ENCODE measurements around the gene ZNF20.
A peak's percentile ranks its signal among the peaks of the same experiment; 100 is the strongest.

The ZNF20 gene

DNA sequence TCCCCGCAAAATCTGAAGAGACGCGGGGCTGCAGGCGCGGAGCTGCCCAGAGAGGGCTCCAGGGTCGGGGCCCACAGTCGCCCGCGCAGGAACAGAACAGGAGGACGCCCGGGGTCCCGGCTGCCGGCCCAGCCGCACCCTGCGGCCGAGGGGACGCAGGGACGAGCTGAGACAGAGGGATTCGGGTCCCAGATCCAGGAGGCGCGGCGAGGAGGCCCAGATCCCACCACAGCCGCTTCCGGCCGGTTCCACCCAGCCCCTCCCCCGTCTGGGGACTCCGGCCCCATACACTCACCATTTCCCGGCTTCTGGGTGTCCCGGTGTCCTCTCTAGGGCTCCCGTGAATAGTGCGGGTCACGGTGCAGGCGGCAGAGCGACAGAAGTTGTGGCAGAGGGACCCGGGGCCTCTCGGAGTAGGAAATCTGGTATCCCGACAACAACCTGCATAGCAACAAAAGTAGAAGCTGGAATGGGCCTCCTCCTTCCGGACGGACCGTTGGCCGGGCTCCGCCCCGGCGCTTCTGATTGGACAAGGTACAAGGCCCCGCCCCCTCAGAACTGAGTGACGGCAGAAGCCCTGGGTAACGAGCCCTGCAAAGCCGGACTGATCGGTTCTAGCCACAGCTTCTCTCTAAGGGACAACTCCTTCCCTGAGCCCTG, at the start of gene ZNF20:
Gene ZNF20 (minus strand): TSS at position 466 of the 660 bp plus-strand sequence. CDS start 168 bp downstream, at position 298.
- peak; percentile 89 to 97 for DNase-seq

GRCh38 chr19:12187625-12188024, 47.5 kb upstream of the ZNF20 start:
- DNase-seq = no peak

DNA sequence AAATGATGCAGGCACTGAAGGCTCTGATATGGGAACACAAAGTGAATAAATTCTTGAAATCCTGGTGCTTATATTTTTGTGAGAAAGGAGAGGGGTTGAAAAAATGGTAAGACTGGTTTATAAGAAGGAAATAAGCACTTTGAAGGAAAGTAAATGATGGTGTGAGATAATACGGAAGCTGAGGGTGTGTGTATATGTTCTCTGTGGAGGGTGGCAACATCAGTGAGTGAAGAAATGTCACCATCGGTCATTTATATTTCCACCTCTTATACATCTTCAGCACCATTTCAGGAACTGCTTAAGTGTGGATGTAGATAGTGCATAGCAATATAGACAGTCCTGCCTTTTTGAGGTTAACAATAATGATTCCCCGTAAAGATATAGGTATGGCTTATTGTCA, 40.2 kb upstream of the ZNF20 start:
- no peak for DNase-seq

DNA sequence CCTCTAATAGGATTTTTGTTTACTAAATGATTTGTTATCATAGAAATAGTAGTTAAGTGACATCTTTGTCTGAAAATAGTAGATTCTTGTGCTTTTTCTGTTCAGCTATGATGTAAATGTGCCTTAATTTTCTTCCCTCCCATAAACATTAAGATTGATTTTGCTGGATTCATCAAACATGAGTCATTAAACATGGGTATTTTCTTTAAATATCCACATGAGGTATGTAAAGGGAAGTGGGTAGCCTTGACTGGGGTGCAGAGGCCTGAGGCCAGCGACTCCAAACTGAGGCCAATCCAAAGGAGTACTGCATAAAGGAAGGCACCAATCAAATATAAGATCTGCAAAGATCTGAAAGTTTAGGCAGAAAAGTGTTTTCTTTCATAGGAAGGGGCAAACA, 26.5 kb upstream of the ZNF20 start:
- DNase-seq = no peak

DNA sequence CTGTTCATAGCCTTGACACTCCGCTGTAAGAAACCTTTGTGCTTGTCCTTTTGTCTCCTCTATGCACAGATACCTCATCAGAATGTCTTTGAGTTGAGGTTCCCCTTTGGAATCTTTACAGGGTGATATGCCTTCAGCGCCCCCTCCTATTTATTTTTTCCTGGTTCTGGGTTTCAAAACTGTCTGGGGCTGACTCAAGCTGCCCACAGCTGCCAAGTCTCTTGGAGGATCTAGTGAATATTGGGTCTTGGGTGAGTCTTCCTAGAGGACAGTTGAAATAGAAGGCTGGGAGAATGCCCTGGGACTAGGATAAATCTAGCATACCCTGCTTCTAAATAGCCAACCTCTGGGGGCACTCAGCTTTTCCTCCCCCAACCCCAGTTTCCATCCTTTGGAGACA, 23.7 kb upstream of the ZNF20 start:
- DNase-seq = no peak

- DNase-seq = peak; percentile 93 to 98
Observed at GRCh38 chr19:12162882-12163806, 23.0 kb upstream of the ZNF20 start, which contains the start of gene ZNF136. TSS of gene ZNF136 (plus strand) at chr19:12163096. CDS start at chr19:12163204, 108 bp downstream.

DNA sequence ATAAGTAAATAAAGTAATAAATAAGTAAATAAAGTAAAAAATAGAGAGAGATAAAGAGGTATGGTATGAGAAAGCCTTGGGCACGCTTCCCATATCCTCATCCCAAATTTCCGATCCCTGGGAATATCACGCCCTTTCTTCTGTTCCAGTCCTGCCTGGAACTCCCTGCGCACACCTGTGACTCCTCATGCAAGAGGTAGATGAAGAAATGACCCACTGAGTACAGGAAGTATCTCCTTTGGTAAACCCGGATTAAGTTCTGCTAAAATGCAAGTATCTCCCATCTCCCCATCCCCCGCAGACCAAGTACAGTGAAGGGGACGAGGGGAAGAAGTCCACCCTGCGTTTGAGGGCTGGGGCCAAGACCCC, 22.3 kb upstream of the ZNF20 start:
- no peak for DNase-seq

- DNase-seq = no peak
Observed at GRCh38 chr19:12159773-12160414, 19.7 kb upstream of the ZNF20 start.

GRCh38 chr19:12156223-12157058, 16.3 kb upstream of the ZNF20 start, which contains the start of gene ZNF625:
TSS of gene ZNF625 (minus strand) at chr19:12156734. CDS start at chr19:12156558, 176 bp downstream.
- peak; percentile 94 to 95 for DNase-seq

GRCh38 chr19:12155324-12155860, 15.2 kb upstream of the ZNF20 start:
- no peak for DNase-seq

- no peak for DNase-seq
Observed at GRCh38 chr19:12145348-12145747, 5.2 kb upstream of the ZNF20 start.

GRCh38 chr19:12141405-12141736, 1.2 kb upstream of the ZNF20 start:
- no peak for DNase-seq

GRCh38 chr19:12140545-12141404, 625 bp upstream of the ZNF20 start:
- peak; percentile 70 to 89 for DNase-seq

DNA sequence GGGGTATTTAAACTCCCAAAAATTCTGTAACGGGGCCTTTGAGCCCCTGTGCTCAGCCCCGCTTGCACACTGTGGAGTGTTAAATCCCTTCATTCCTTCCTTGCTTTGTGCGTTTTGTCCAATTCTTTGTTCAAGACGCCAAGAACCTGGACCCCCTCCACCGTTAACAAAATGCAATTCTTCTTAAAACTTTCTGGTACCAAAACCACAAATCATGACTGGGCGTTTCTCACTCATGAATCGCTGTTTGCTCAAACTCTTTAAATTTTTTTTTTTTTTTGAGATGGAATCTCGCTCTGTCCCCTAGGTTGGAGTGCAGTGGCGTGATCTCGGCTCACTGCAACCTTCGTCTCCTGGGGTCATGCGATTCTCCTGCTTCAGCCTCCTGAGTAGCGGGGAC, 881 bp downstream of the ZNF20 start:
- no peak for DNase-seq

- DNase-seq = no peak
Observed at GRCh38 chr19:12137221-12137940, 2.8 kb downstream of the ZNF20 start.

DNA sequence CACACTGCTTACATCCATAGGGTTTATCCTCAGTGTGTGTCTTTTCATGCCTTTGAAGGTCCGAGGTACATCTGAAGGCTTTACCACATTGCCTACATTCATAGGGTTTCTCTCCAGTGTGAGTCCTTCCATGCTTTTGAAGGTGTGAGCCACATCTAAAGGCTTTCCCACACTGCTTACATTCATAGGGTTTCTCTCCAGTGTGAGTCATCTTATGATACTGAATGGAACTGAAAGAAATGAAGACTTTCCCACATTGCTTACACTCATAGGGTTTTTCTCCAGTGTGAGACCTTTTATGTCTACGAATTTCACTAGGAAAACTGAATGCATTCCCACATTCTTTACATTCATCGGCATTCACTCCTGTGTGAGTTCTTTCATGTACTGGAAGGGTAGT, 7.1 kb downstream of the ZNF20 start:
- no peak for DNase-seq

- DNase-seq = peak in 1 of 2 experiments; percentile 6
Observed at GRCh38 chr19:12126707-12127106, 13.4 kb downstream of the ZNF20 start.

- DNase-seq = no peak
Observed at GRCh38 chr19:12117201-12117970, 22.8 kb downstream of the ZNF20 start.

GRCh38 chr19:12113121-12113520, 27.0 kb downstream of the ZNF20 start:
- no peak for DNase-seq

DNA sequence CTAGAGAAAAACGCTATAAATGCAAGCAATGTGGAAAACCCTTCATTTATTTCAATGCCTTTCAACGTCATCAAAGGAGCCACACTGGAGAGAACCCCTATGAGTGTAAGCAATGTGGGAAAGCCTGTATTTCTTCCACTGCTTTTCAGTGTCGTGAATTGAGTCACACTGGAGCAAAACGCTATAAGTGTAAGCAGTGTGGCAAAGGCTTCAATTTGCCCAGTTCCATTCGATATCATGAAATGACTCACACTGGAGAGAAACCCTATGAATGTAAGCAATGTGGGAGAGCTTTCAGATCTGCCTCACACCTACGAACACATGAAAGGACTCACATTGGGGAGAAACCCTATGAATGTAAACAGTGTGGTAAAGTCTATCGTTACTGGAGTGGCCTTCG, 27.4 kb downstream of the ZNF20 start:
- DNase-seq = no peak

All from NCI-H524 (cell line).